Lung (tissue), 12 donors: ENCODE data around the gene SCARF1. TPM values are rescaled to one million over a fixed set of nuclear protein-coding genes. Genes with fewer than 3 reads are reported as not detected.
A peak's percentile ranks its signal among the peaks of the same experiment; 100 is the strongest.

Source experiments
- ATAC-seq: fragments of 200-7000 bp; cut with Tn5 transposase; one replicate; pipeline ENCODE4 v1.9.1; 2020; ENCODE audit warnings: moderate number of reproducible peaks; ENCODE audit not compliant: insufficient read depth, low FRiP score
- DNase-seq, 3 donors: peaks; one replicate each; pipeline ENCODE4 v3.0.0-alpha.2; 2013 to 2017
- H3K27ac ChIP-seq, 2 donors: one replicate each; pipeline ENCODE4 v1.5.1; 2013; ENCODE audit warnings: mild to moderate bottlenecking in 2 of 2, moderate library complexity in 2 of 2, control low read depth in 1 of 2, inconsistent platforms in 1 of 2, low read depth in 1 of 2, low read length in 1 of 2
- H3K27me3 ChIP-seq, 3 donors: one replicate each; pipeline ENCODE4 v1.5.1; 2013; ENCODE audit warnings: low read length in 2 of 3; ENCODE audit not compliant: control insufficient read depth in 3 of 3, insufficient read depth in 3 of 3
- H3K36me3 ChIP-seq, 4 donors: one replicate each; pipeline ENCODE4 v1.5.1; 2013; ENCODE audit warnings: low read length in 4 of 4, mild to moderate bottlenecking in 1 of 4, moderate library complexity in 1 of 4; ENCODE audit not compliant: control insufficient read depth in 4 of 4, insufficient read depth in 4 of 4
- H3K4me1 ChIP-seq, 5 donors: one replicate each; pipeline ENCODE4 v1.5.1; 2013; ENCODE audit warnings: low read length in 5 of 5, mild to moderate bottlenecking in 2 of 5, moderate library complexity in 1 of 5; ENCODE audit not compliant: control insufficient read depth in 5 of 5, insufficient read depth in 5 of 5
- H3K4me3 ChIP-seq: one replicate; pipeline ENCODE4 v1.5.1; 2013; ENCODE audit warnings: mild to moderate bottlenecking, control low read depth, moderate library complexity
- H3K9ac ChIP-seq, 2 donors: one replicate each; pipeline ENCODE4 v1.5.1; 2013; ENCODE audit warnings: low read length in 2 of 2, control low read depth in 1 of 2; ENCODE audit not compliant: insufficient read depth in 1 of 2
- H3K9me3 ChIP-seq, 4 donors: one replicate each; pipeline ENCODE4 v1.5.1; 2013; ENCODE audit warnings: low read length in 3 of 4, mild to moderate bottlenecking in 1 of 4, moderate library complexity in 1 of 4; ENCODE audit not compliant: control insufficient read depth in 4 of 4, insufficient read depth in 3 of 4
- WGBS, 2 donors: extraction: QIAGEN DNeasy Blood & Tissue Kit; methylation state at CpG; one replicate each; pipeline ENCODE4 v1.1.7; 2013; 5-methylcytosine and 5-hydroxymethylcytosine counted together
- polyA plus RNA-seq, 2 donors: library from polyadenylated mRNA; stranded (reverse); fragments of 200-250 nt; gene quantifications; one replicate each; pipeline ENCODE4 v1.2.1, GENCODE V29; 2013
- total RNA-seq, 2 donors: library from RNA; depleted of rRNA in 1 of 2; stranded (reverse); fragments of >200 nt in 1 of 2; gene quantifications; one replicate each; pipeline ENCODE4 v1.2.1, GENCODE V29; 2014 to 2021
- TF ChIP-seq, protein P1 (sequence below): IDR thresholded peaks from 2 replicates; pipeline ENCODE4 v1.5.1; 2012; ENCODE audit warnings: mild to moderate bottlenecking; ENCODE audit errors: control extremely low read depth, extremely low read depth
- donor health status: control.
- donor health status: control.
- donor health status: Bipolar disorder and iron deficiency.
- donor health status: healthy.
- donor health status: DM: yes; HTN: yes; CAD: no.

The SCARF1 gene
- total and polyA plus RNA-seq, 4 donors, result 17.1 to 39.7 (median 29.4) TPM

DNA sequence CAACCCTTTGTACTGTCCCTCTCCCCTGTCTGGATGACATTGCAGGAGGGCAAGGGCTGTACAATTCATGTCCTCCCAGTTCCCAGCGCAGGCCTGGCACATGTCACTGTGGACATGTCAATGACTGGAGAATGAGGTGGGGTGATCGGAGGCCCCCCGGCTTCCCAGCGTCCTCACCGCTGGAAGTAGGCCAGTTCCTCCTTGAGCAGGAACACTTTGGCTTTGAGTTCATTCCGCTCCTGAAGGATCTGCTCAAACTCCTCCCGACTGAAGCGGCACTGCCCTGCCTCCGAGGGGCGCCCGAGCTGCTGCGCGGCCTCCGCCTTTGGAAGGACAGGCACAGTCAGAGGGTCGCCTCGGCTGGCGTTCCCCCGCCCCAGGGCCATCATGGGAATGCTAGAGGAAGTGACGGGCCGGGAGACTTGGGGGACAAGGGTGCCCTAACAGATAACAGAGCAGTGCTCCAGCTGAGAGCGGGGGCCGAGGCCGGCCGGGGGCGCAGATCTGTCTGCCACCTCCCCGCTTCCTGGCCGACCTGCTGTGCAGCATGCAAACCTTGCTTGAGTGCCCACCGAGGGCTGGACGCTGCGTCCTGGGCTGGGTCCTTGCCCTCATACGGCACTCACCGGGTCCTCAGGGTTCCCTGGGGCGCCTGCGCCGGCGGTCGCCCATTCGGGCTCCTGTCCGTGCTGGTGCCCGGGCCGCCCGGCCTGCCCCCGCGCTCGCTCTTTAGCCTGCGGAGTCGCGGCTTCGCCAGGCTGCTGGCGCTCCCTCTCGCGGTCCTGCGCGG lies 2.8 kb upstream of the SCARF1 start:
- H3K9me3 ChIP-seq, result no peaks in the 10 kb centered on the region
- H3K4me1 ChIP-seq, result peaks cover 3 to 40% (median 21%) of the 10 kb centered on the region in 5 donors
- H3K9ac ChIP-seq, result peak overlapping the region in 1 of 2 donors; percentile 32
- peaks cover 13 to 31% (median 29%) of the 10 kb centered on the region in 4 donors for H3K36me3 ChIP-seq
- WGBS, 2 donors, result 4 to 5% methylated on average over 44 to 54 of the region's 54 CpGs
- peak overlapping the region; percentile 94 to 95 for H3K27ac ChIP-seq
- ATAC-seq (no peak), DNase-seq (peak; percentile 50 to 66 (median 56))
- no peaks in the 10 kb centered on the region for H3K27me3 ChIP-seq
- TF ChIP-seq, protein P1, sequence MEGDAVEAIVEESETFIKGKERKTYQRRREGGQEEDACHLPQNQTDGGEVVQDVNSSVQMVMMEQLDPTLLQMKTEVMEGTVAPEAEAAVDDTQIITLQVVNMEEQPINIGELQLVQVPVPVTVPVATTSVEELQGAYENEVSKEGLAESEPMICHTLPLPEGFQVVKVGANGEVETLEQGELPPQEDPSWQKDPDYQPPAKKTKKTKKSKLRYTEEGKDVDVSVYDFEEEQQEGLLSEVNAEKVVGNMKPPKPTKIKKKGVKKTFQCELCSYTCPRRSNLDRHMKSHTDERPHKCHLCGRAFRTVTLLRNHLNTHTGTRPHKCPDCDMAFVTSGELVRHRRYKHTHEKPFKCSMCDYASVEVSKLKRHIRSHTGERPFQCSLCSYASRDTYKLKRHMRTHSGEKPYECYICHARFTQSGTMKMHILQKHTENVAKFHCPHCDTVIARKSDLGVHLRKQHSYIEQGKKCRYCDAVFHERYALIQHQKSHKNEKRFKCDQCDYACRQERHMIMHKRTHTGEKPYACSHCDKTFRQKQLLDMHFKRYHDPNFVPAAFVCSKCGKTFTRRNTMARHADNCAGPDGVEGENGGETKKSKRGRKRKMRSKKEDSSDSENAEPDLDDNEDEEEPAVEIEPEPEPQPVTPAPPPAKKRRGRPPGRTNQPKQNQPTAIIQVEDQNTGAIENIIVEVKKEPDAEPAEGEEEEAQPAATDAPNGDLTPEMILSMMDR, result no peak
- peak overlapping the region; percentile 35 for H3K4me3 ChIP-seq

DNA sequence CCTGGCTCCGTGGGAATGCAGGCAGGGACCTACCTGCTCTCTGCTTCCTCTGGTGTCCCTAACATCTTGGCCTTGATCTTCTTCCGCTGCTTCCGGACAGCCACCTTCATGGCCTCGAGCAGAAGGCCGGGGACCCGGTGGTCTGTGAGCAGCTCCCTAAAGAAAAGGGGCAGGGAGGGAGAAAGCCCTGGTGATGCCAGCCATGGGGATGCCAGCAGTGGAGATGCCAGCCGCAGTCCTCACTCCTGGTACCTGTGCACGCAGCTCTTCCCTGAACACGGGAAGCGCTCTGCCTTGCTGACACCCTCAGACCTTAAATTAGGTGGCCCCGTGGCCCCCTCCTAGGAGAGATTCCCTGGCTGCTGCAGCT lies 2.3 kb upstream of the SCARF1 start:
- TF ChIP-seq, protein P1, result no peak
- ATAC-seq, result no peak
- no peak for DNase-seq
- 58 to 78% methylated on average over 10 to 11 of the region's 11 CpGs for WGBS, 2 donors
- Histone ChIP-seq H3K27me3 (no peaks in the 10 kb centered on the region), H3K9ac (no peak overlapping the region), H3K4me3 (no peak overlapping the region), H3K27ac (peak overlapping the region; percentile 94 to 95), H3K36me3 (peaks cover 9 to 25% (median 24%) of the 10 kb centered on the region in 4 donors), H3K4me1 (peaks cover 3 to 40% (median 22%) of the 10 kb centered on the region in 5 donors), H3K9me3 (no peaks in the 10 kb centered on the region)

DNA sequence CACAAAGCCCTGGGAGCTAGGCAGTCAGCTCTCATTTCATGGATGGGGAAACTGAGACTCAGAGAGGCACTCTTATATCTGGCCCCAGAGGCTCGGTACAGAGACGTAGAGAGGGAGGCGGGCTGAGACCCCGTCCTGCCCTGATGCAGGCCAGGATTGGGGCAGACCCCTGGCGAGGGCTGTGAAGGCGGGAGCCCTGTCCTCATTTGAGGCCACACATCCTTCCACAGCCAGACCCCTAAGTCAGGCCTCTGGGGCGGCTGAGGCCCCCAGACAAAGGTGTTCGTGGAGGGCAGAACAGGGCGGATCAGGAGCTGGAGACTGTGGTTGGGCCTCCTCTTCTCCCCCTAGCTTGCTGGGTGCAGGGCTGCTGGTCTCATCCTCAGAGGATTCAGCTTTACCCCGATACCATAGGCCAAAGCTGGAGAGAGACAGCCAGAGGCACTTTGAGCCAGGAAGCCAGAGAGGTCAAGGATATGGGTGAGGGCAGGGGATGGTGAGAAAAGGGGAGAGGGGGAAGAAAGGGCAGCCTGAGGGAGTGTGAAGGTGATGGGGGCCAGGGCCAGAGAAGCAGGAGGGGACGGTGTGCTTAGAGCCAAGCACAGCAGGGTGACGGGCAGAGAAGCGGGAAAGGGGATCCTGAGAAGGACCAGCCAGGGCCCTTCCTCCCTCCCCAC lies 805 bp upstream of the SCARF1 start:
- WGBS, 2 donors, result 82% methylated on average over 13 of the region's 13 CpGs
- Histone ChIP-seq H3K9me3 (no peaks in the 10 kb centered on the region), H3K36me3 (peaks cover 3 to 12% (median 10%) of the 10 kb centered on the region in 4 donors), H3K27me3 (no peaks in the 10 kb centered on the region), H3K4me3 (no peak overlapping the region), H3K27ac (peak overlapping the region; percentile 50 to 89), H3K9ac (peak overlapping the region in 1 of 2 donors; percentile 13), H3K4me1 (peaks cover 3 to 40% (median 22%) of the 10 kb centered on the region in 5 donors)
- no peak for ATAC-seq
- no peak for DNase-seq
- TF ChIP-seq, protein P1, result no peak
